Smooth muscle cell (in vitro differentiated cells): ENCODE results near the gene MCM5. TPM values are rescaled to one million over a fixed set of nuclear protein-coding genes. Genes with fewer than 3 reads are reported as not detected.

Experiments used
- DNase-seq: peaks from one replicate; lab custom pipeline; 2025; ENCODE audit not compliant: unreplicated experiment; lab: John Stamatoyannopoulos, UW
- H2AFZ ChIP-seq: fragments of 200-600 bp; sonication (generic); 2 replicates; pipeline ENCODE4 v1.6.0; 2016; ENCODE audit warnings: antibody characterized with exemption, low read depth, mild to moderate bottlenecking
- H3F3A ChIP-seq: fragments of 200-600 bp; sonication (generic); 2 replicates; pipeline ENCODE4 v1.6.0; 2017; ENCODE audit warnings: antibody characterized with exemption, low read depth
- H3K27ac ChIP-seq: fragments of 200-600 bp; sonication (generic); 2 replicates; pipeline ENCODE4 v1.5.1; 2016; ENCODE audit warnings: low read depth, mild to moderate bottlenecking
- H3K27me3 ChIP-seq: fragments of 200-600 bp; sonication (generic); 2 replicates; pipeline ENCODE4 v1.6.1; 2016; ENCODE audit warnings: low read depth, mild to moderate bottlenecking
- H3K36me3 ChIP-seq: fragments of 200-600 bp; sonication (generic); 2 replicates; pipeline ENCODE4 v1.5.1; 2016; ENCODE audit warnings: low read depth
- H3K4me1 ChIP-seq: fragments of 200-600 bp; sonication (generic); 2 replicates; pipeline ENCODE4 v1.5.1; 2016; ENCODE audit warnings: low read depth
- H3K4me2 ChIP-seq: fragments of 200-600 bp; sonication (generic); 2 replicates; pipeline ENCODE4 v1.6.0; 2016; ENCODE audit warnings: mild to moderate bottlenecking
- H3K4me3 ChIP-seq: fragments of 200-600 bp; sonication (generic); 2 replicates; pipeline ENCODE4 v1.5.1; 2016; ENCODE audit warnings: mild to moderate bottlenecking
- H3K79me2 ChIP-seq: fragments of 200-600 bp; sonication (generic); 2 replicates; pipeline ENCODE4 v1.6.0; 2016; ENCODE audit warnings: low read depth, mild to moderate bottlenecking
- H3K9ac ChIP-seq: fragments of 200-600 bp; sonication (generic); 2 replicates; pipeline ENCODE4 v1.6.0; 2016; ENCODE audit warnings: low read depth
- H3K9me3 ChIP-seq: fragments of 200-600 bp; sonication (generic); replicated peaks from 2 replicates; pipeline ENCODE4 v1.5.1; 2016; ENCODE audit warnings: low read depth
- H4K20me1 ChIP-seq: fragments of 200-600 bp; sonication (generic); 2 replicates; pipeline ENCODE4 v1.6.0; 2016; ENCODE audit warnings: low read depth
- CTCF ChIP-seq: fragments of 200-600 bp; sonication (generic); IDR thresholded peaks from 2 replicates; pipeline ENCODE4 v1.5.1; 2017; ENCODE audit warnings: borderline replicate concordance, mild to moderate bottlenecking, antibody characterized with exemption; ENCODE audit not compliant: insufficient read depth, poor library complexity, severe bottlenecking
- WGBS: methylation state at CpG from one replicate; pipeline ENCODE4 v1.1.7; 2016; ENCODE audit warnings: low lambda C conversion rate; 5-methylcytosine and 5-hydroxymethylcytosine counted together
- polyA plus RNA-seq: library from polyadenylated mRNA; unstranded; fragments of >200 nt; fragmentation: Nextera tagmentation; extraction: Ambion mirVana; gene quantifications from 2 replicates; pipeline ENCODE4 v1.2.1, GENCODE V29; 2016
- total RNA-seq: library from RNA; depleted of rRNA; stranded (reverse); fragments of >200 nt; gene quantifications from 2 replicates; pipeline ENCODE4 v1.2.3, GENCODE V29; 2014

MCM5 gene
- total and polyA plus RNA-seq, 2 experiments from 2014 or later: 28.7 to 31.9 TPM

GRCh38 chr22:35399114-35399677, 744 bp upstream of the MCM5 start:
- H3K4me2 ChIP-seq: peak overlapping the region; percentile 100
- H3K36me3 ChIP-seq: no peaks in the 10 kb centered on the region
- no peaks in the 10 kb centered on the region for H4K20me1 ChIP-seq
- no peak for TF ChIP-seq CTCF
- peak overlapping the region; percentile 99 for H2AFZ ChIP-seq
- peak overlapping the region; percentile 95 for H3K4me3 ChIP-seq
- H3F3A ChIP-seq: no peaks in the 10 kb centered on the region
- no peaks in the 10 kb centered on the region for H3K27me3 ChIP-seq
- H3K79me2 ChIP-seq: peaks cover 11% of the 10 kb centered on the region
- no peak overlapping the region for H3K9ac ChIP-seq
- DNase-seq: no peak
- H3K4me1 ChIP-seq: peaks cover 6% of the 10 kb centered on the region
- no peak overlapping the region for H3K27ac ChIP-seq
- 86% methylated on average over 24 of the region's 24 CpGs for WGBS
- H3K9me3 ChIP-seq: no peaks in the 10 kb centered on the region

- Histone ChIP-seq H3K27me3 (no peaks in the 10 kb centered on the region), H3K9ac (peak overlapping the region; percentile 76), H3K79me2 (peaks cover 11% of the 10 kb centered on the region), H3K4me3 (peak overlapping the region; percentile 95), H4K20me1 (no peaks in the 10 kb centered on the region), H2AFZ (peak overlapping the region; percentile 99), H3F3A (no peaks in the 10 kb centered on the region), H3K9me3 (no peaks in the 10 kb centered on the region), H3K36me3 (no peaks in the 10 kb centered on the region), H3K4me2 (peak overlapping the region; percentile 100), H3K4me1 (peaks cover 6% of the 10 kb centered on the region), H3K27ac (no peak overlapping the region)
- 6% methylated on average over 20 of the region's 20 CpGs for WGBS
- DNase-seq: no peak
- TF ChIP-seq CTCF: no peak
Observed at GRCh38 chr22:35400501-35400790, 506 bp downstream of the MCM5 start.

GRCh38 chr22:35401863-35402262, 1.9 kb downstream of the MCM5 start:
- no peaks in the 10 kb centered on the region for H3K27me3 ChIP-seq
- WGBS: 84% methylated on average over 6 of the region's 6 CpGs
- DNase-seq: no peak
- TF ChIP-seq CTCF: no peak
- H3K27ac ChIP-seq: no peak overlapping the region
- H3K4me3 ChIP-seq: no peak overlapping the region
- no peaks in the 10 kb centered on the region for H3K9me3 ChIP-seq
- H3K9ac ChIP-seq: no peak overlapping the region
- H3K4me1 ChIP-seq: peaks cover 6% of the 10 kb centered on the region
- H2AFZ ChIP-seq: no peak overlapping the region
- peaks cover 11% of the 10 kb centered on the region for H3K79me2 ChIP-seq
- H3K36me3 ChIP-seq: no peaks in the 10 kb centered on the region
- no peak overlapping the region for H3K4me2 ChIP-seq
- no peaks in the 10 kb centered on the region for H3F3A ChIP-seq
- H4K20me1 ChIP-seq: no peaks in the 10 kb centered on the region

- H3K4me1 ChIP-seq: peaks cover 6% of the 10 kb centered on the region
- no peak overlapping the region for H3K9ac ChIP-seq
- DNase-seq: no peak
- no peaks in the 10 kb centered on the region for H3K27me3 ChIP-seq
- H3K27ac ChIP-seq: no peak overlapping the region
- H3K4me3 ChIP-seq: no peak overlapping the region
- H3K4me2 ChIP-seq: no peak overlapping the region
- TF ChIP-seq CTCF: no peak
- no peaks in the 10 kb centered on the region for H4K20me1 ChIP-seq
- H3K9me3 ChIP-seq: no peaks in the 10 kb centered on the region
- H2AFZ ChIP-seq: no peak overlapping the region
- no peaks in the 10 kb centered on the region for H3K36me3 ChIP-seq
- WGBS: 91% methylated on average over 7 of the region's 7 CpGs
- H3F3A ChIP-seq: no peaks in the 10 kb centered on the region
- peaks cover 11% of the 10 kb centered on the region for H3K79me2 ChIP-seq
Observed at GRCh38 chr22:35403356-35403755, 3.4 kb downstream of the MCM5 start.
